Loucy (cell line): Measurements from ENCODE around the gene EPHB1.

ENCODE experiments used
- H2AFZ ChIP-seq: fragments of 200-600 bp; sonication (generic); 2 replicates; pipeline ENCODE4 v1.6.0; 2016; ENCODE audit warnings: antibody characterized with exemption, mild to moderate bottlenecking, low read length, moderate library complexity
- H3F3A ChIP-seq: fragments of 200-600 bp; 2 replicates; pipeline ENCODE4 v1.6.0; 2016; ENCODE audit warnings: antibody characterized with exemption, low read depth, mild to moderate bottlenecking
- H3K27me3 ChIP-seq: fragments of 200-600 bp; sonication (generic); 2 replicates; pipeline ENCODE4 v1.6.1; 2014; ENCODE audit warnings: low read length, mild to moderate bottlenecking; ENCODE audit not compliant: insufficient read depth, poor library complexity, severe bottlenecking
- H3K36me3 ChIP-seq: fragments of 200-600 bp; sonication (generic); 2 replicates; pipeline ENCODE4 v1.6.1; 2016; ENCODE audit warnings: low read length; ENCODE audit not compliant: insufficient read depth
- H3K4me1 ChIP-seq: fragments of 200-600 bp; sonication (generic); 2 replicates; pipeline ENCODE4 v1.5.1; 2014; ENCODE audit warnings: low read length, mild to moderate bottlenecking; ENCODE audit not compliant: insufficient read depth, poor library complexity, severe bottlenecking
- H3K4me2 ChIP-seq: fragments of 200-600 bp; sonication (generic); 2 replicates; pipeline ENCODE4 v1.6.0; 2014; ENCODE audit warnings: antibody characterized with exemption, low read length, low read depth, mild to moderate bottlenecking; ENCODE audit not compliant: poor library complexity, severe bottlenecking
- H3K4me3 ChIP-seq: fragments of 200-600 bp; sonication (generic); 2 replicates; pipeline ENCODE4 v1.5.1; 2014; ENCODE audit warnings: low read length, mild to moderate bottlenecking, mixed read lengths; ENCODE audit not compliant: poor library complexity, severe bottlenecking
- H3K79me2 ChIP-seq: fragments of 200-600 bp; sonication (generic); 2 replicates; pipeline ENCODE4 v1.6.1; 2014; ENCODE audit warnings: low read length; ENCODE audit not compliant: insufficient read depth
- H3K9ac ChIP-seq: fragments of 200-600 bp; sonication (generic); 2 replicates; pipeline ENCODE4 v1.6.0; 2014; ENCODE audit warnings: mild to moderate bottlenecking, low read depth, low read length, moderate library complexity; ENCODE audit not compliant: poor library complexity, severe bottlenecking
- H3K9me2 ChIP-seq: fragments of 200-600 bp; sonication (generic); replicated peaks from 2 replicates; pipeline ENCODE4 v1.6.1; 2016; ENCODE audit warnings: low read depth, low read length, mixed read lengths
- H3K9me3 ChIP-seq: fragments of 200-600 bp; sonication (generic); 2 replicates; pipeline ENCODE4 v1.6.1; 2014; ENCODE audit warnings: mild to moderate bottlenecking, antibody characterized with exemption, low read length, low read depth; ENCODE audit not compliant: insufficient read depth
- H4K20me1 ChIP-seq: fragments of 200-600 bp; sonication (generic); 2 replicates; pipeline ENCODE4 v1.6.0; 2014; ENCODE audit warnings: antibody characterized with exemption, low read length, mild to moderate bottlenecking; ENCODE audit not compliant: insufficient read depth, poor library complexity, severe bottlenecking
- CTCF ChIP-seq: fragments of 200-600 bp; sonication (generic); conservative IDR thresholded peaks from 2 replicates; pipeline ENCODE4 v1.5.1; 2014; ENCODE audit warnings: mild to moderate bottlenecking, antibody characterized with exemption, low read length
- EZH2phosphoT487 ChIP-seq: fragments of 200-600 bp; IDR thresholded peaks from 2 replicates; pipeline ENCODE4 v1.6.1; 2018; ENCODE audit warnings: antibody characterized with exemption, mild to moderate bottlenecking, moderate library complexity, borderline replicate concordance

EPHB1 gene

GRCh38 chr3:135103917-135104316 is 308.9 kb downstream of the EPHB1 start:
- Histone ChIP-seq H3F3A (no peaks in the 10 kb centered on the region), H3K9ac (no peak overlapping the region), H3K27me3 (no peaks in the 10 kb centered on the region), H2AFZ (no peak overlapping the region), H4K20me1 (no peaks in the 10 kb centered on the region), H3K79me2 (no peaks in the 10 kb centered on the region), H3K36me3 (no peaks in the 10 kb centered on the region), H3K9me2 (no peaks in the 10 kb centered on the region), H3K9me3 (no peaks in the 10 kb centered on the region), H3K4me3 (no peak overlapping the region), H3K4me2 (no peak overlapping the region), H3K4me1 (no peaks in the 10 kb centered on the region)
- TF ChIP-seq EZH2phosphoT487 (no peak), CTCF (no peak)

DNA sequence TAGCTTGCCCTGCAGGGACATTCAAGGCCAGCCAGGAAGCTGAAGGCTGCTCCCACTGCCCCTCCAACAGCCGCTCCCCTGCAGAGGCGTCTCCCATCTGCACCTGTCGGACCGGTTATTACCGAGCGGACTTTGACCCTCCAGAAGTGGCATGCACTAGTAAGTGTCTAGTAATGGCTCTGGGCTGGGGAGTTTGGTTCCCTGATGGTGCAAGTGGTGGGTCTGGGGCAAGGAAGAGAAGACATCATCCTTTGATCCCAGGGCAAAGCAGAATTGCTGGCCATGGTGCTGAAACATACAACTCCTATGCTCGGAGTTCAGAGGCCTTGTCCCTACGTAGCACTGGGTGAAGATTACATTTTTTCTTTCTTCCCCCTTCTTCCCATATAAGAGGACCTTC is 311.4 kb downstream of the EPHB1 start:
- Histone ChIP-seq H3K9me2 (no peaks in the 10 kb centered on the region), H3K4me1 (no peaks in the 10 kb centered on the region), H3K27me3 (no peaks in the 10 kb centered on the region), H3F3A (no peaks in the 10 kb centered on the region), H3K4me3 (no peak overlapping the region), H3K36me3 (no peaks in the 10 kb centered on the region), H3K4me2 (no peak overlapping the region), H2AFZ (no peak overlapping the region), H3K79me2 (no peaks in the 10 kb centered on the region), H3K9me3 (no peaks in the 10 kb centered on the region), H4K20me1 (no peaks in the 10 kb centered on the region), H3K9ac (no peak overlapping the region)
- TF ChIP-seq EZH2phosphoT487 (no peak), CTCF (no peak)

DNA sequence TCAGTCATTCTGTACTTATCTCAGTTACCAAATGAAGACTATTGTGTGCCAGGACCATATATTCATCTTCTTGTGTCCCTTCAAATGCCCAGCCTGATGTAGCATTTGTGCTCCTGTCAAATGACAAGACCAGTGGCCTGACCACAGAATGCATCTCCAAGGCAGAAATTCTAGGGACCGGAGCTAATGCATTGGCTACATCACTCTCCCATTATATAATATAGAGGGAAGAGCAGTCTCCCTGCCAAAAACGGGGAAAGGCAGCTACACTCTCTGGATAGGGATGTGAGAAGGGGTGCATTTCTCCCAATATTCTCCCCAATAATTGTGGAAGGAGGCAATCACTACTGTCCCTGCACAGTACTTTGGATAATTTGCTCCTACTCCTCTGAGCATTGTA is 312.0 kb downstream of the EPHB1 start:
- no peaks in the 10 kb centered on the region for H3K9me3 ChIP-seq
- no peak overlapping the region for H2AFZ ChIP-seq
- no peaks in the 10 kb centered on the region for H3K36me3 ChIP-seq
- H3K79me2 ChIP-seq = no peaks in the 10 kb centered on the region
- H3K4me1 ChIP-seq = no peaks in the 10 kb centered on the region
- TF ChIP-seq CTCF = no peak
- no peak for TF ChIP-seq EZH2phosphoT487
- no peak overlapping the region for H3K4me3 ChIP-seq
- no peaks in the 10 kb centered on the region for H4K20me1 ChIP-seq
- H3K9me2 ChIP-seq = no peaks in the 10 kb centered on the region
- no peak overlapping the region for H3K9ac ChIP-seq
- H3F3A ChIP-seq = no peaks in the 10 kb centered on the region
- H3K27me3 ChIP-seq = no peaks in the 10 kb centered on the region
- H3K4me2 ChIP-seq = no peak overlapping the region
